Nephron progenitor cell (in vitro differentiated cells): Measurements from ENCODE around the gene IFIT3.

Source experiments
- DNase-seq: peaks from one replicate; pipeline ENCODE4 v3.0.0; 2021
- H3K27ac Mint-ChIP-seq: 2 replicates; pipeline ENCODE4 v1.8.0; 2021; ENCODE audit warnings: mild to moderate bottlenecking, moderate library complexity, mixed read lengths
- H3K27me3 Mint-ChIP-seq: 2 replicates; pipeline ENCODE4 v1.8.0; 2021; ENCODE audit warnings: mild to moderate bottlenecking, low read depth, mixed read lengths; ENCODE audit not compliant: poor library complexity
- H3K36me3 Mint-ChIP-seq: 2 replicates; pipeline ENCODE4 v1.8.0; 2021; ENCODE audit warnings: low read depth, mixed read lengths
- H3K4me1 Mint-ChIP-seq: 2 replicates; pipeline ENCODE4 v1.8.0; 2021; ENCODE audit warnings: mixed read lengths
- H3K4me3 Mint-ChIP-seq: 2 replicates; pipeline ENCODE4 v1.8.0; 2021; ENCODE audit warnings: mild to moderate bottlenecking, moderate library complexity, mixed read lengths
- H3K9me3 Mint-ChIP-seq: 2 replicates; pipeline ENCODE4 v1.8.0; 2021; ENCODE audit warnings: mild to moderate bottlenecking, moderate library complexity, mixed read lengths
- TF ChIP-seq, protein P1 (sequence below): fragments of 200-600 bp; sonication (generic); IDR thresholded peaks from 2 replicates; pipeline ENCODE4 v1.5.0; 2021; ENCODE audit warnings: antibody characterized with exemption

IFIT3 gene, protein sequence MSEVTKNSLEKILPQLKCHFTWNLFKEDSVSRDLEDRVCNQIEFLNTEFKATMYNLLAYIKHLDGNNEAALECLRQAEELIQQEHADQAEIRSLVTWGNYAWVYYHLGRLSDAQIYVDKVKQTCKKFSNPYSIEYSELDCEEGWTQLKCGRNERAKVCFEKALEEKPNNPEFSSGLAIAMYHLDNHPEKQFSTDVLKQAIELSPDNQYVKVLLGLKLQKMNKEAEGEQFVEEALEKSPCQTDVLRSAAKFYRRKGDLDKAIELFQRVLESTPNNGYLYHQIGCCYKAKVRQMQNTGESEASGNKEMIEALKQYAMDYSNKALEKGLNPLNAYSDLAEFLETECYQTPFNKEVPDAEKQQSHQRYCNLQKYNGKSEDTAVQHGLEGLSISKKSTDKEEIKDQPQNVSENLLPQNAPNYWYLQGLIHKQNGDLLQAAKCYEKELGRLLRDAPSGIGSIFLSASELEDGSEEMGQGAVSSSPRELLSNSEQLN

DNA sequence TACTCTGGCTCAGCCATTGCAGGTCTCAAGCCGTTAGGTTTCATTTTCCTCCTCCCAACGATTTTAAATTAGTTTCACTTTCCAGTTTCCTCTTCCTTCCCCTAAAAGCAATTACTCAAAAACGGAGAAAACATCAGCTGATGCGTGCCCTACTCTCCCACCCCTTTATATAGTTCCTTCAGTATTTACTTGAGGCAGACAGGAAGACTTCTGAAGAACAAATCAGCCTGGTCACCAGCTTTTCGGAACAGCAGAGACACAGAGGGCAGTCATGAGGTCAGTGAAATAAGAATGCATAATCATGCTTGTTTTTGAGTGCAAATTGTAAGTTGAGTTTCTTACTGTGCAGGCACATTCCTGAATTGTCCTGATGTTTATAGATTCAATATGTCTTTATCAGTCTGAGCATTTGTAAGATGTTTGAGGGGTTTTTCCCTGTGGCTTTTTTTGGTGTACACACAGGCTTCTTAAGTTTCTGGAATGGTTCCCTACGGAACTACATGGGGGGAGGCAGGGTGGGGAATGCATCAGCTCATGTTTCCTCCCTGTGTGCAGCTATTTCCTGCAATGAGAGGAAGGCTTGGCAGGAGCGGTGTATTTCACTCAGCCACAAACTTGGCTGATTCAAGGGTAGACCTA lies at the start of gene IFIT3:
IFIT3 (plus strand) TSS at position 195 of the 639 bp plus-strand sequence; CDS start at position 272, 77 bp downstream.
- no peaks in the 10 kb centered on the region for H3K27me3 Mint-ChIP-seq
- H3K27ac Mint-ChIP-seq: peak within 1 kb of the TSS; percentile 100
- H3K4me3 Mint-ChIP-seq: peak within 1 kb of the TSS; percentile 77
- H3K4me1 Mint-ChIP-seq: peaks cover 56% of the 10 kb centered on the region
- peak; percentile 47 for DNase-seq
- H3K9me3 Mint-ChIP-seq: peaks cover 25% of the 10 kb centered on the region
- H3K36me3 Mint-ChIP-seq: peaks cover 11% of the 10 kb centered on the region
- TF ChIP-seq, protein P1, sequence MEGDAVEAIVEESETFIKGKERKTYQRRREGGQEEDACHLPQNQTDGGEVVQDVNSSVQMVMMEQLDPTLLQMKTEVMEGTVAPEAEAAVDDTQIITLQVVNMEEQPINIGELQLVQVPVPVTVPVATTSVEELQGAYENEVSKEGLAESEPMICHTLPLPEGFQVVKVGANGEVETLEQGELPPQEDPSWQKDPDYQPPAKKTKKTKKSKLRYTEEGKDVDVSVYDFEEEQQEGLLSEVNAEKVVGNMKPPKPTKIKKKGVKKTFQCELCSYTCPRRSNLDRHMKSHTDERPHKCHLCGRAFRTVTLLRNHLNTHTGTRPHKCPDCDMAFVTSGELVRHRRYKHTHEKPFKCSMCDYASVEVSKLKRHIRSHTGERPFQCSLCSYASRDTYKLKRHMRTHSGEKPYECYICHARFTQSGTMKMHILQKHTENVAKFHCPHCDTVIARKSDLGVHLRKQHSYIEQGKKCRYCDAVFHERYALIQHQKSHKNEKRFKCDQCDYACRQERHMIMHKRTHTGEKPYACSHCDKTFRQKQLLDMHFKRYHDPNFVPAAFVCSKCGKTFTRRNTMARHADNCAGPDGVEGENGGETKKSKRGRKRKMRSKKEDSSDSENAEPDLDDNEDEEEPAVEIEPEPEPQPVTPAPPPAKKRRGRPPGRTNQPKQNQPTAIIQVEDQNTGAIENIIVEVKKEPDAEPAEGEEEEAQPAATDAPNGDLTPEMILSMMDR: no peak

DNA sequence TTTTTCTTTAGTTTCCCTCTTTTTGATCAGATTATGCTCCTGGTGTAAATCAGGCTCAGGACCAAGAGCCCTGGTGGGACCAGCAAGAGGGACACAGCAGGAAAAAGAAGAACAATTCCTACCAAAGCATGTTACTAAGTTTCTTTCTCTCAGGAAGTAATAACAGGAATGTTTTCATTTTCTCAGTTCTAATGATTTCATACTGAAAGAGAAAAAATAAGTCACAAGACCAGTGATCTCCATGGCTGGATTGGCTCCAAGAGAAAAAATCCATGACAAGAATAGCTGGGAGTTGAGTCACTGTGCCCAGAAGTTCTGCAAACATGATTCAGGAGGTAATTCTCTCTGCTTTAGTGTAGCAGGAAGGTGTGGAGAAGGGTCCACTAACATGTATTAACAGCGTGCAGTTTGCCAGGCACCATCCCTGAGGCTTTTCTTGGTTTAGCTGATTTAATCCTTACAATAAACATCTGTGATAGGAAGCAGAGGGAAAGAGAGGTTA lies 49.7 kb upstream of the IFIT3 start:
- H3K4me1 Mint-ChIP-seq: peaks cover 25% of the 10 kb centered on the region
- no peaks in the 10 kb centered on the region for H3K9me3 Mint-ChIP-seq
- DNase-seq: no peak
- no peak overlapping the region for H3K27ac Mint-ChIP-seq
- no peaks in the 10 kb centered on the region for H3K27me3 Mint-ChIP-seq
- H3K36me3 Mint-ChIP-seq: no peaks in the 10 kb centered on the region
- TF ChIP-seq, protein P1: no peak
- H3K4me3 Mint-ChIP-seq: no peak overlapping the region

DNA sequence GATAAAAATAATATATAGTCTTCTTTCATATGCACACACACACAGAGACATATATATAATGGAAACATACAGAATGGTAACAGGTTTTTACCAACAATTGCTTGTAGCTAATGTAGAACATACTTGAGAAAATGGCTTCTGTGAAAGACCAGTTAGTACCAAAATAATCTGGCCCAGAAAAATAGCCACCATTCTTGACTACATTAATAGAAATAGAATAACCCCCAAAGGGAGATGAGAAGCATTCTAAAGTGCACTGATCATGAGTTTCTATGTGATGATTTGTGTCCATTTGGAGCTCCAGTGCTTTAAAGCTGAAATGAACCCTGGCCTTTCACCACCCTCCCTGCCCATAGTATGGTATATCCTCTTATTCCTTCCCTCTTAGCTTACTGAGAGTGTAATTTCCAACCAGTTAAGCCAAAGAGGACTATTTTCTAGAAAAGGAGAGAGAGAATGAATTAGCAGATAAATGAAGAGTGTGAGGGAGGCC lies 48.9 kb upstream of the IFIT3 start:
- Mint-ChIP-seq H3K27ac (no peak overlapping the region), H3K9me3 (no peaks in the 10 kb centered on the region), H3K36me3 (no peaks in the 10 kb centered on the region), H3K4me1 (peaks cover 34% of the 10 kb centered on the region), H3K27me3 (no peaks in the 10 kb centered on the region), H3K4me3 (no peak overlapping the region)
- TF ChIP-seq, protein P1: no peak
- no peak for DNase-seq

DNA sequence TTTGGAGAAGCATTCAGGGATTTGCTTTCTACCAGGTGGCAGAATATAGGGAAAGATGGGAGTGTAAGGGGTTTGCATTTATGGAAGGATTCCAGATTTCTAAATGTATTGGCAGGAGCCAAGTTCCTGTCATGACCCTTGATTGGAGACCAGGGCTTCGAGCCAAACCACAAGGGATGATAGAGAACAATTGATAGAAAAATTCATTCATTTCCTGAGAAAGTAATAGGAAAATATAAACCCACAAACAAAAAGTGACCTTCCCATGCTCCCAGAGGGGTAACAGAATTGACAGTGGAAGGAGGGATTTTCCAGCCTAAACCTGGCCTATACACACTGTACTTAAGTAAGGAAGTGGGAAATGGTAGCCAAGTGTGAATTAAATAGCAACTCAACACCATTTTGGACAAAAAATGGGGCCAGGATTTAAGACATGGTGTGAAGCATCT lies 48.4 kb upstream of the IFIT3 start:
- Mint-ChIP-seq H3K4me1 (peaks cover 39% of the 10 kb centered on the region), H3K4me3 (no peak overlapping the region)

DNA sequence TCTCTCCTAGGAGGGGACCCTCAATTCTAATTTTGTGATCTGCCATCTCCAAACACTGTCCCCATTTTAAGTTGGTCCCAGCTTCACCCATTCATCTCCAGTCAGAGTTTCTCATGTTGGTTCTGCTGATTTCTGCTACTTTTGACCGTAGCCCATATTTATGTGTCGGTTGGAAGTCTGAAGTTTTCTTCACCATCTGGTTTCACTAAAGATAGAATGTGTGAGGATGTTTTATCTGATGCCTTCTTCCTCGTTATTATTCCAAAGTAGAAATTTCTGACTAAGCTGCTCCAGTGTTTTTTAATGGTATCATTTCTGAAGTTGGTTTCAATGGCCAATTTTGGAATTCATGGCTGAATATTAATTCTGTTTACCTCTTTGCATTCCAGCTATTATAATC lies 47.3 kb upstream of the IFIT3 start:
- Mint-ChIP-seq H3K27me3 (peaks cover 5% of the 10 kb centered on the region), H3K36me3 (no peaks in the 10 kb centered on the region), H3K27ac (no peak overlapping the region), H3K4me3 (no peak overlapping the region), H3K9me3 (no peaks in the 10 kb centered on the region), H3K4me1 (peaks cover 49% of the 10 kb centered on the region)
- TF ChIP-seq, protein P1: no peak
- no peak for DNase-seq

More for the DNA sequence above, 48.4 kb upstream of the IFIT3 start:
- Mint-ChIP-seq H3K27me3 (no peaks in the 10 kb centered on the region), H3K36me3 (no peaks in the 10 kb centered on the region), H3K9me3 (no peaks in the 10 kb centered on the region), H3K27ac (no peak overlapping the region)
- no peak for DNase-seq
- TF ChIP-seq, protein P1: no peak
